HG03520 (cell line): ENCODE data around the gene GPC6.

Experiments
- ATAC-seq: cut with Tn5 transposase; IDR thresholded peaks from one replicate; pipeline ENCODE4 v1.9.1; 2021; ENCODE audit warnings: mild to moderate bottlenecking, moderate library complexity; ENCODE audit not compliant: unreplicated experiment

Gene GPC6

DNA sequence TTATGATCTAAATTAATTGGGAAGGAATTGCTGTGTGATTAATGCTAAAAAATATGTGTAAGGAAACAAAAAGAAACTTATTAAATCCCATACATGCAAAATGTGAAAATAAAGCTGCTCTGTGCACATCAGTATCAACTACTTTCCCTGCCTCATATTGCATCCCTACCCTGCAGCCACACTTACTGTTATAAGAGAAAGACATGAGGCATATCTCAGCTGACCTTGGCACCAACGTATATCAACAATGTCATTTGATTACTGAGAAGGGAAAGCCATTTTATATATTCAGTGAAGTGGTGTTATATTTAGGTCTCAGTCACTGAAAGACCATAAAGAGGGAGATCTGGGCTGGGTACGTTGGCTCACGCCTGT lies 585.1 kb downstream of the GPC6 start:
- ATAC-seq, result no peak

DNA sequence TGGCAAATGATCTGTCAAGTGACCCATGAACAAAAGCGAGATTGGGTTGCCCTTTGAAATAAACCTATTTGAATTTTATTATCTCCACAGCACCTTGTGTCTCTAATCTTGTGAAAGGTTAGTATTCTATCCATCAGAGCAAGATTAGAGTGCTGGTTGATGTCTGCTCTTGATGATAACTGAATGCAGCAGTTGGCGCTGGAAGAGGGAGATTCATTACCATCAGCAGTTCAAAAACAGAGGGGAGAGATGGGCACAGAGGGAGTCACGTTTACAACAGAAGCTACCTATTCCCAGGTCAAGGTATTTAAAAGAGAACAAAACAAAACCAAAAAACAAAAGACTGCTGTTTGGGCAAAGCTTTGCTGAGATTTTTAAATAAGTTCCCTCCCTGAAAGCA lies 588.1 kb downstream of the GPC6 start:
- ATAC-seq, result no peak

DNA sequence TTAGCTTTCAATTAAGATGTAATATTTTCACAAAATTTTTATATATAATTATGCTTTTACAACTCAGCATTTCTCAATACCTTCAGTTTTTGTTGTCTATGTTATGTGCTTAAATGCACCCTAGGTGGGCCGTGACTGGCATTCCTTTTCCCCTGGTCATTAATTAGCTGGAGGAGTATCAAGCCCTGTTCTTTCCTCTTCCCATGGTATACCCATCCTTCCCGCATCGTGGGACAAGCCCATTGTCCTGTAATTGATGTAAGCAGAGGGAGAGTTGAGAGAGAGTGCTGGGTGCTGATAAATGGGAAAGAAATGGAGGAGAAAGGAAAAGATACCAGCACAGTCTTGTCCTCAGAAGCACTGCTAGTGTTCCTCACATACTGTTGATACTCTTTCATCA lies 591.7 kb downstream of the GPC6 start:
- no peak for ATAC-seq

GRCh38 chr13:93819331-93819890 lies 592.8 kb downstream of the GPC6 start:
- no peak for ATAC-seq

- no peak for ATAC-seq
Observed at GRCh38 chr13:93824286-93824685, 597.7 kb downstream of the GPC6 start.

- no peak for ATAC-seq
Observed at GRCh38 chr13:93834051-93834450, 607.4 kb downstream of the GPC6 start.

DNA sequence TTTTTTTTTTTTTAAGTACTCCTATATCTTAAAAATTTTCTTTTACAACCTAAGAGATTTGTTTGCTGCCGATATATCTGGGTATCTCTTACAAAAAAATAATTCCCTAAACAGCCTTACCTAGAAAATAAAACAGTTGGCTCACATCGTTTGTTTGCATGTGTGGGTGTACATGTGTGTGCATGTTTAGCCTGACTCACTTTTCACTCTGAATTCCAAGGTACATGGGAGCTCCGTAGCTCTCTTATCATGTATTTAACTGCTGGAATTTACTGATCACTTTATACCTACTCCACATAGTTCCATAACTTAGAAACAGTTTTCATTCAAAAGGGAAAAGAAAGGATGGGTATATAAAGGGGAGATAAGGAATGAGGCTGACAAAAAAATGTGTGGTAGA lies 616.5 kb downstream of the GPC6 start:
- ATAC-seq, result no peak

GRCh38 chr13:93847162-93847561 lies 620.6 kb downstream of the GPC6 start:
- peak; percentile 51 for ATAC-seq

- no peak for ATAC-seq
Observed at GRCh38 chr13:93848247-93848646, 621.6 kb downstream of the GPC6 start.

- no peak for ATAC-seq
Observed at GRCh38 chr13:93851236-93851635, 624.6 kb downstream of the GPC6 start.

GRCh38 chr13:93853912-93854311 lies 627.3 kb downstream of the GPC6 start:
- ATAC-seq, result no peak

DNA sequence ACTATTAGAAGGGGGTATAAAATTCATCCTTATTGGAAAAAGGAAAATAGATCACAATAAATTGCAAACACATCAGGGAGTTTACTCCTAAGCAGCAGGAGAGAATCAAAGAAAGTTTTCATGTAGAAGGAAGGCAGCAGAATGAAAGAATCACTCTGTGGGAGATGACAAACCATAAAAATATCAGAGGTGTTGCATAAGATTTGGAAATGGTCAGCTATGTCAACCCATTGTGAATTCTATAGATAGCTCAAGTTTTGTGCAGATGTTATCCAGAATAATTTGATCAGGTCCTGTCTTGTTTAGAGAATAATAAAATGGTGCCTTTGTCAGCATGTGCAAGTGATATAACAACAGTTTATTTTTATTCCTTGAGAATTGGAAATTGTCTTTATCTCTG lies 630.5 kb downstream of the GPC6 start:
- no peak for ATAC-seq

- no peak for ATAC-seq
Observed at GRCh38 chr13:93859716-93860115, 633.1 kb downstream of the GPC6 start.

DNA sequence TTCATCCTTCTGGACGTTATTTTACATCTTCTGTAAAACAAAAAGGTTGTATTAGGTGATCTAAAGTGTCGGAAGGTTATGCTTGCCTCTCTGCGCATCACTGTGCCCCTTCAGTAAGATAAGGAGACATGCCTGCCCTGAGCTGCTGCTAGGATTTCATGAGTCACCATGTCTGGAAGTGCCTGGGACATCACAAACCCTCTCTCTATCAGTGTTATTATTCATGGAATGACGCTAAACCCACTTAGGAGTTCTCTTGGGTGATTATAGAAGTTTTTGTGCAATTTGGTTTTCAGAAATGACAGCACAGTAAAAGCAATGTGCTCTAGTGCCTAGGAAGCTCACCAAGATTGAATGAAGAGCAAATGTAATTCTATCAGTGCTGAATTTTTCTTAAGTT lies 635.2 kb downstream of the GPC6 start:
- ATAC-seq, result no peak

DNA sequence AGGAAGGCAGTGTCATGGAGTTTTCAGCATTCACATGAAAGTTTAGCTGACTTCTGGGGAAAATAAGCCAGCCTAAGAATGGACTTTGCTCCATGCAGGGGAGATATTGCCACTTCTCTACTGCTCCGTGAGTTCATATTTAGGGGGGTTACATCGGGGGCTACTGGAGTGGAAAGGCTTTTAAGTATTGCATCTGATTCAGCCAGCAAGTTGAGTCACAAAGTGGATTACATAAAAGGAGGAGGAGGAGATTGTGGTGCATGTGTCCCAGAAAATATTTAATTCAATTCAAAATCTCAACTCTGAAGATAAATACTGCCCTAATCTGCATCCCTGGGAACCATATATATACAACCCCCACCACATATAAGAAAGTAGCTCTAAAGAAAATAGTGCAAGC lies 635.7 kb downstream of the GPC6 start:
- no peak for ATAC-seq

- no peak for ATAC-seq
Observed at GRCh38 chr13:93865235-93865634, 638.6 kb downstream of the GPC6 start.

DNA sequence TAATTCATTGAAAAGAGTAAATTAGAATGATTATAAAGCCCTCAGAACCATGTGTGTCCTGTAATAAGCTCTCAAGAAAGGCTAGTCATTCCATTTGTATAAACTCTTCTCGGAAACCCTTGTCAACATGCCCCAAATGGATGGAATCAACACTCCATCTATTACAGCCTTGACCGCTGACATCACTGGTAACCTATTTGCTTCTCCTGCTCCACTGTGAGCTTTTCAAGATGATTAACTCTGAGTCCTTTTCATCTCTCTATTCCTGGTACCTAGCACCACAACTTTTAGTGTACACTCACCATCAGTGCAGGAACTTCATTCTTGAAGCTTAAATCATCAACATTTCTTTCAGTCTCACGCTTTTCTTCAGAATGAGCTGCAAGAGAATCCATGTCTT lies 640.9 kb downstream of the GPC6 start:
- no peak for ATAC-seq

DNA sequence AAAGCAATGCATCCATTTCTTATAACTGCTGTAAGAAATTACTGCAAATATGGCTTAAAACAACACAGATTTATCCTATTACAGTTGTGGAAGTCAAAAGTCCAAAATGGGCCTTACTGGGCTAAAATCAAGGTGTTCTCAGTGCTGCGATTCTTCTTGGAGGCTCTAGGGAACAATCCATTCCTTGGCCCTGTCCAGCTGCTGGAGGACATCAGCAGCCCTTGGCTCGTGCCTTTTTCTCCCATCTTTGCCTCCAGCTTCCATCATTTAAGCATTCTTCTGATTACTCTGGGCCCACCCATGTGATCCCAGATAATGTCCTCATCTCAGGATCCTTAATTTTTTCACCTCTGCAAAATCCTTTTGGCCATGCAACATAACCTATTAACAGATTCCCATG lies 645.8 kb downstream of the GPC6 start:
- ATAC-seq, result no peak

DNA sequence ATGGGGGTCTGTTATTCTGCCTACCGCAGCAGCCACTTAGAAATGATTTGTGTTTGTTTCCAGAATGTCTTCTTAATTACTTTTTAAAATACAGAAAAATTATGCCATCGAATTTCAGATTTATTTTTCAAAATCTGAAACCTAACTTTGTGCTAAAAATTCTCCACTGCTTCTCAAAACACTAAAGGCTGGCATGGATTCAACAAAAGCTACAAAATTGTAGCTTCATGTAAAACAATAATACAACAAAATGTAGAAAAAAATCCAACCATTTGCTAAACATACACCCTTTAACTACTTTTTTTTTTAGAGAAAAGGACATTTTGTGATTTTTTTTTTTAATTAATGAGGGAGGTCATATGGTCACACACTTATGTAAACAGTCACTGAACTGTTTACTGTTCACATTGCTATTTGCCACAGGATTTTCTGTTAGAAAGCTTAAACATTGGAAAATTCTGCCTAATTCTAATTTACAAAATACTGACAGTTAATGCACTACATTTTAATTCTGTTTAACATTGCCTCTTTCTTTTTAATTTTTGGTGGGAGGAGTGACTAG lies 646.3 kb downstream of the GPC6 start:
- no peak for ATAC-seq

DNA sequence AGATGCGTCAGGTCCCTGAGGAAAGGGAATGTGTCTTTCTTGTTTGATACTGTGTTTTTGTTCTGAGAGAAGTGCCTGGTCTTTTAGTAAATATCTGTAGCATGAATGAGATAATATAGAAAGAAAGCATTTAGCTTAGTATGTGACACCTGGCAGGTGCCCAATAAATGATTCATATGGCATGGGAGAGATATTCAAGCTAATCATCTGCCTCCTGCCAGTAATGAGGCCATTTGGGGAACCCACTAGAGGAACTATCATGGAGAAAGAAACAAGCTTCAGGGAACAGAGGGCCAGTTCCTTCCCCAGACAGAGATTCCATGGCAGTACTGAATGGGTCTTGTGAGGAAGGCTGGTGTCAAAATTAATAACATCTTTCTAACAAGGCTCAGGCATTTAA lies 648.9 kb downstream of the GPC6 start:
- ATAC-seq, result no peak

DNA sequence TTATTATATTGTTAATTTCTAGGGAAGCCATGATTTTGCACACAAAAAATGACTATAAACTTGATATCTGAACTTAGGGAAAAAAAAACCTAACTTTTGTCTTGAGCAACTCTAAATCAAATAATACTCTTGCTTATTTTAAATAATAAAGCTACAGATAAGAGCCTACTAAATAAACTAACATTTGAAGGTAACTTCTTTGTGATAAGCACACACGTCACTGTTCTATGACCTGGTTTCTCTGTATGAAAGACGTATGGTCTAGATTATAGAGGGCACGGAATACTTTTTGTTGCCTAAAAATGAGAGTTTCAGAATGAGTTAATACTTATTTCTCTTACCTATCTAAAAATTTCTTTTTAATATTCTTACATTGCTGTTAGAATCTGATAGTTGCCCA lies 649.6 kb downstream of the GPC6 start:
- ATAC-seq, result no peak

DNA sequence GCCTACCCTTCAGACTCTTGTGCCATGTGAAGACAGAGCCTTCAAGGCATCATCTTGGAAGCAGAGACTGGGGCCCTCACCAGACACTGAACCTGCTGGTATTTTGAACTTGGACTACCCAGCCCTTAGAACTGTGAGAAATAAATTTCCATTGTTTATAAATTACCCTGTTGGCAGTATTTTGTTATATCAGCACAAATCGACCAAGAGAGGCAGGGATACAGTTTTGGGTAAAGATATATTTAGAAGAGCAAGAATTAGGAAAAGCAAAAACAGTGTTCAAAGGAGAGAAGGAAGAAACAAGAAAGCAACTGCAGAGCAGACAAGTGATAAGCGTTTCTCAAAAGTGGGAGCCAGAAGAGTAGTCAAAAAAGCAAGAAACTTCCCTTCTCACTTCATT lies 652.1 kb downstream of the GPC6 start:
- ATAC-seq, result no peak

DNA sequence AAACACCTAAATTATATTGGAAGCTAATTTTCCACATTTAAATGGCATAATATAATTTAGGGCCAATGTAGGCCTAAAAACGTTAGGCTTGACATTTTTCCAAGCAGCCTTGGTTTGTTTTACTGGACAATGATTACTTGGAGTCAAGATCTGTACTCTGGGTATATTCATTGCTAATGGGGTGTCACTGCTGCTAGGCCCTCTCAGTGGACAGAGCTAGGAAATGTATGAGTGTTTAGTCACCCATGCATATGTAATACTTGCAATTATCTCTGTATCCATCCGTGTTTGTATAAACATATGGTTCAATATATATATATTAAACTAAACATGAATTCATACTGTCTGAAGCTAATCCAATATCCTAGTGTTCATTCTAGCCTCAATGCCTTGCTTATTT lies 654.8 kb downstream of the GPC6 start:
- ATAC-seq, result no peak
